GM12891 (cell line): Measurements from ENCODE around the gene RAB15.

ENCODE experiments used
- POLR2A ChIP-seq: IDR thresholded peaks from 2 replicates; pipeline ENCODE4 v1.6.1; 2011; ENCODE audit warnings: low read depth, low read length, control low read depth
- POLR2AphosphoS5 ChIP-seq: IDR thresholded peaks from 2 replicates; pipeline ENCODE4 v1.6.1; 2011; ENCODE audit warnings: low read depth, low read length, control low read depth
- SPI1 ChIP-seq: IDR thresholded peaks from 2 replicates; pipeline ENCODE4 v1.6.1; 2011; ENCODE audit warnings: low read depth, low read length, control low read depth
- TAF1 ChIP-seq: IDR thresholded peaks from 2 replicates; pipeline ENCODE4 v1.6.1; 2011; ENCODE audit warnings: low read depth, low read length, control low read depth

DNA sequence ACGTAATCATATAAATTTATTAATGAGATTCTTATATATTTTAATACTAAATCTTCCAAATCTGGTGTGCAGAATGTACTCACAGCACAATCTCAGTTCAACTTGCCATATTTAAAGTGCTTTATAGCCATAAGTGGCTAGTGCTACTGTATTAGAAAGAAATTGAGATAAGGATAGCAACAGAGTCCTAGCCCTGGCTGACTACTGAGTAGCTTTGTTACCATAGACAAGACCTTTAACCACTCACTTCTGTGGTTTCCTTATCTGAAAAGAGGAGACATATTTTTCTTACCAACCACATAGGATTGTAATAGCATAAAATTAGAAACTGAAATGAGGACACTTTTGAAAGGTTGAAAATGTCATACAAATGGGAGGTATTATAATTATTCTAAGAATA is 59.9 kb downstream of the RAB15 start:
- TF ChIP-seq POLR2AphosphoS5 (no peak), POLR2A (no peak), TAF1 (no peak), SPI1 (no peak)
